Parathyroid adenoma (tissue), 2 donors: Measurements from ENCODE around the gene LRRC49.

Experiments
- H2AFZ ChIP-seq: fragments of 300-600 bp; sonication (generic); one replicate; pipeline ENCODE4 v1.7.0; 2017; ENCODE audit warnings: antibody characterized with exemption, mild to moderate bottlenecking
- H3K27ac ChIP-seq: fragments of 300-600 bp; sonication (generic); one replicate; pipeline ENCODE4 v1.7.0; 2017
- H3K27me3 ChIP-seq: fragments of 300-600 bp; sonication (generic); one replicate; pipeline ENCODE4 v1.7.0; 2017; ENCODE audit warnings: low read length; ENCODE audit not compliant: control insufficient read depth, insufficient read depth
- H3K36me3 ChIP-seq: fragments of 300-600 bp; sonication (generic); one replicate; pipeline ENCODE4 v1.7.0; 2017; ENCODE audit warnings: low read length; ENCODE audit not compliant: control insufficient read depth, insufficient read depth
- H3K4me1 ChIP-seq: fragments of 300-600 bp; sonication (generic); one replicate; pipeline ENCODE4 v1.7.0; 2017; ENCODE audit warnings: control low read depth
- H3K4me2 ChIP-seq: fragments of 300-600 bp; sonication (generic); one replicate; pipeline ENCODE4 v1.7.0; 2017; ENCODE audit warnings: low read length
- H3K4me3 ChIP-seq: fragments of 300-600 bp; sonication (generic); one replicate; pipeline ENCODE4 v1.7.0; 2017; ENCODE audit warnings: low read depth, low read length
- H3K79me2 ChIP-seq: fragments of 300-600 bp; sonication (generic); one replicate; pipeline ENCODE4 v1.7.0; 2017; ENCODE audit warnings: control low read depth
- H3K9ac ChIP-seq: fragments of 300-600 bp; sonication (generic); one replicate; pipeline ENCODE4 v1.7.0; 2017; ENCODE audit warnings: mild to moderate bottlenecking
- H3K9me3 ChIP-seq: fragments of 300-600 bp; sonication (generic); one replicate; pipeline ENCODE4 v1.7.0; 2017; ENCODE audit warnings: low read length; ENCODE audit not compliant: control insufficient read depth
- TF ChIP-seq, protein P1 (sequence below): fragments of 300-600 bp; sonication (generic); IDR thresholded peaks from one replicate; pipeline ENCODE4 v1.7.0; 2017; ENCODE audit warnings: antibody characterized with exemption, mild to moderate bottlenecking
- donor health status: primary hyperparathyroidism.

The LRRC49 gene

DNA sequence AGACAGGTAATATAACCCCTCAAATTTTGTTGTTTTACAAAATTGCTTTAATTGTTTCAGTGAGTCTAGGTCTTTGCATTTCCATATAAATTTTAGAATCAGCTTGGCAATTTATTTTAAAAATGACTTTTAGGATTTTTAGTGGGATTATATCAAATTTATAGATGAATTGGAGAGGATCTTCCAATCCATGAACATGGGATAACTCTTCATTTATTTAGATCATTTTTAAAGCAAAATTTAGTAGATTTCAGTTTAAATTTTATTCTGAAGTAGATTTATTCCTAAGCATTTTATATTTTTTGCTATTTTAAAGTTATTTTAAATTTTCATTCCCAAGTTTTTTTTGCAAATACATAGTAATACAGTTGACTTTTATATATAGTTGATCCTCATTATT, 164.5 kb downstream of the LRRC49 start:
- Histone ChIP-seq H3K27ac (no peak overlapping the region), H3K9me3 (no peaks in the 10 kb centered on the region), H2AFZ (no peak overlapping the region), H3K36me3 (no peaks in the 10 kb centered on the region), H3K4me3 (no peak overlapping the region), H3K27me3 (no peaks in the 10 kb centered on the region), H3K79me2 (no peaks in the 10 kb centered on the region), H3K4me2 (no peak overlapping the region), H3K4me1 (no peaks in the 10 kb centered on the region), H3K9ac (no peak overlapping the region)
- TF ChIP-seq, protein P1, sequence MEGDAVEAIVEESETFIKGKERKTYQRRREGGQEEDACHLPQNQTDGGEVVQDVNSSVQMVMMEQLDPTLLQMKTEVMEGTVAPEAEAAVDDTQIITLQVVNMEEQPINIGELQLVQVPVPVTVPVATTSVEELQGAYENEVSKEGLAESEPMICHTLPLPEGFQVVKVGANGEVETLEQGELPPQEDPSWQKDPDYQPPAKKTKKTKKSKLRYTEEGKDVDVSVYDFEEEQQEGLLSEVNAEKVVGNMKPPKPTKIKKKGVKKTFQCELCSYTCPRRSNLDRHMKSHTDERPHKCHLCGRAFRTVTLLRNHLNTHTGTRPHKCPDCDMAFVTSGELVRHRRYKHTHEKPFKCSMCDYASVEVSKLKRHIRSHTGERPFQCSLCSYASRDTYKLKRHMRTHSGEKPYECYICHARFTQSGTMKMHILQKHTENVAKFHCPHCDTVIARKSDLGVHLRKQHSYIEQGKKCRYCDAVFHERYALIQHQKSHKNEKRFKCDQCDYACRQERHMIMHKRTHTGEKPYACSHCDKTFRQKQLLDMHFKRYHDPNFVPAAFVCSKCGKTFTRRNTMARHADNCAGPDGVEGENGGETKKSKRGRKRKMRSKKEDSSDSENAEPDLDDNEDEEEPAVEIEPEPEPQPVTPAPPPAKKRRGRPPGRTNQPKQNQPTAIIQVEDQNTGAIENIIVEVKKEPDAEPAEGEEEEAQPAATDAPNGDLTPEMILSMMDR: no peak

DNA sequence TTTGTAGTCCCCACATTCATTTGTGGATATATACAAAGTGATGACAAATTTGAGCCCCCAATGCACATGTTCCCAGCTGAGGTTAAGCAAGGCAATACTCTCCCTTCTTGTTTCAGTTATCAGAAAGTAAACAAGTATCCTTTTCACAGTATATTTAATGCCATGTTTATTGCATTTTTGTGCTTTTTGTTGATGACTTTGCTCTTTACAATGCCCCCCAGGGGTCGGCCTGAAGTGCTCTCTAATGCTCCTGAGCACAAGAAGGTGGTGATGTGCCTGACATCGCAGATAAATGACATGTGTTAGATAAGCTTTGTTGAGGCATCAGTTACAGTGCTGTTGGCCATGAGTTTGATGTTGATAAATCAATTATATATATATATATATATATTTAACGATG, 165.0 kb downstream of the LRRC49 start:
- H3K27me3 ChIP-seq: no peaks in the 10 kb centered on the region
- no peak overlapping the region for H3K27ac ChIP-seq
- H3K36me3 ChIP-seq: no peaks in the 10 kb centered on the region
- H3K4me3 ChIP-seq: no peak overlapping the region
- no peak overlapping the region for H3K4me2 ChIP-seq
- no peaks in the 10 kb centered on the region for H3K4me1 ChIP-seq
- H3K9ac ChIP-seq: no peak overlapping the region
- H2AFZ ChIP-seq: no peak overlapping the region
- no peaks in the 10 kb centered on the region for H3K9me3 ChIP-seq
- no peaks in the 10 kb centered on the region for H3K79me2 ChIP-seq
- TF ChIP-seq, protein P1: no peak

DNA sequence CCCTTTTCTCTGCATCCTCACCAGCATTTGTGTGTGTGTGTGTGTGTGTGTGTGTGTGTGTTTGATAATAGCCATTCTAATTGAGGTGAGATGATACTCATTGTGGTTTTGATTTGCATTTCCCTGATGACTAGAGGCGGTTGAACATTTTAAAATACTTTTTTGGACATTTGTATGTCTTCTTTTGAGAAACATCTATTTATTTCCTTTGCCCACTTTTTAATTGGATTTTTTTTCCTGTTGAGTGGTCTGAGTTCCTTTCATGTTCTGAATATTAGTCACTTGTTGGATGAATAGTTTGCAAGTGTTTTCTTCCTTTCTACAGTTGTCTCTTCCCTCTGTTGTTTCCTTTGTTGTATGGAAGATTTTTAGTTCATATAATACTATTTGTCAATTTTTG, 168.4 kb downstream of the LRRC49 start:
- no peak overlapping the region for H2AFZ ChIP-seq
- H3K9me3 ChIP-seq: no peaks in the 10 kb centered on the region
- no peaks in the 10 kb centered on the region for H3K79me2 ChIP-seq
- no peak overlapping the region for H3K4me3 ChIP-seq
- H3K27me3 ChIP-seq: no peaks in the 10 kb centered on the region
- TF ChIP-seq, protein P1: no peak
- H3K36me3 ChIP-seq: no peaks in the 10 kb centered on the region
- no peak overlapping the region for H3K27ac ChIP-seq
- no peak overlapping the region for H3K4me2 ChIP-seq
- H3K4me1 ChIP-seq: no peaks in the 10 kb centered on the region
- H3K9ac ChIP-seq: no peak overlapping the region

DNA sequence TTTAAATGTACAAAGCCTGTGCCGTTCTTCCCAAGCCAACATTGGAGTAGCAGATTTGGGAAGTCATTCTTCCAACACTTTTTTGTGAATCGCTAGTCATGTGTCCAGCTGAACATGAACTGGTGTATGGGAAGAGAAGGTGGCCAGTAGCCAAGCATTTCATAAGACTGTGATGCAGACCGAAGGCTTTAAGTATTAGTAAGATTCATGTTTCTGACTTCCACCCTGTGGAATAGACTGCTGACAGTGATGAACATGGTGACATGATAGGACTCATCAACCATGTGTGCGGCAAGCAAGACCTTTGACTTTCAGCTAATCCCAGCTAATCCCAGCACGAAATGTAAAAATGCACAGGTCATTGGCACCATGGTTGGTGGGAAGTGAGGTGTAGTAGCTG, 174.4 kb downstream of the LRRC49 start:
- H3K9ac ChIP-seq: no peak overlapping the region
- no peaks in the 10 kb centered on the region for H3K27me3 ChIP-seq
- H3K36me3 ChIP-seq: no peaks in the 10 kb centered on the region
- H3K4me1 ChIP-seq: no peaks in the 10 kb centered on the region
- no peak overlapping the region for H3K27ac ChIP-seq
- H3K4me2 ChIP-seq: no peak overlapping the region
- H3K79me2 ChIP-seq: no peaks in the 10 kb centered on the region
- H3K4me3 ChIP-seq: no peak overlapping the region
- TF ChIP-seq, protein P1: no peak
- no peaks in the 10 kb centered on the region for H3K9me3 ChIP-seq
- no peak overlapping the region for H2AFZ ChIP-seq

DNA sequence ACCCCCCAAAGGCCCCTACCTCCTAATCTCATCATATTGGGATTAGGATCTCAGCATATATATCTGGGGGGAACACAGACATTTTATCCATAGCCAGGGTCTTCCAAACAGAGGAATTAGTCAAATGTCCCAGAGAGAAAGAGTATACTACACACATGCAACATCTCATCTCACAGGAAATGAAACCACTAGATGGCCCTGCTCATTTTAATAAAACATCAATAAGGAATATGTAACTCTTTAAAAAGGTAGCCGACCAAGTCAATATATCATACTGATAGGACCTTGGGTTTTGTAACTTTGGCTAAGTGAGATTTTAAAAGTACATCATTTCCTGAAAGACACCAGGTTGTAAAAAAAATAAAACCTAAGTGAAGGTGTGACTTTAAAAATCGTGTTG, 177.1 kb downstream of the LRRC49 start:
- TF ChIP-seq, protein P1: no peak
- H2AFZ ChIP-seq: no peak overlapping the region
- H3K36me3 ChIP-seq: no peaks in the 10 kb centered on the region
- H3K9me3 ChIP-seq: no peaks in the 10 kb centered on the region
- H3K9ac ChIP-seq: no peak overlapping the region
- H3K4me3 ChIP-seq: no peak overlapping the region
- H3K4me2 ChIP-seq: no peak overlapping the region
- H3K27ac ChIP-seq: no peak overlapping the region
- H3K79me2 ChIP-seq: no peaks in the 10 kb centered on the region
- H3K4me1 ChIP-seq: no peaks in the 10 kb centered on the region
- no peaks in the 10 kb centered on the region for H3K27me3 ChIP-seq
